Stimulated activated CD4-positive, alpha-beta T cell treated with anti-CD3 and anti-CD28 coated beads, Interleukin-4, amount 100 ng/mL, for 24 hours (primary cell): ENCODE results near the gene LRIG1.

Source experiments
- DNase-seq: peaks from one replicate; pipeline ENCODE4 v3.0.0-alpha.2; 2020

Gene LRIG1

GRCh38 chr3:66502245-66502874 is 1.5 kb upstream of the LRIG1 start:
- no peak for DNase-seq

GRCh38 chr3:66501483-66502244 is 842 bp upstream of the LRIG1 start:
- no peak for DNase-seq

- DNase-seq, result peak; percentile 58
These were observed 794 bp downstream of the LRIG1 start for GRCh38 chr3:66499881-66500575.

GRCh38 chr3:66498687-66499621 is 1.9 kb downstream of the LRIG1 start:
- DNase-seq, result peak; percentile 7

- no peak for DNase-seq
These were observed 2.7 kb downstream of the LRIG1 start for GRCh38 chr3:66497985-66498671.

GRCh38 chr3:66497288-66497984 is 3.4 kb downstream of the LRIG1 start:
- no peak for DNase-seq

- DNase-seq, result no peak
These were observed 4.1 kb downstream of the LRIG1 start for GRCh38 chr3:66496746-66497145.

- no peak for DNase-seq
These were observed 4.5 kb downstream of the LRIG1 start for GRCh38 chr3:66496301-66496700.

- DNase-seq, result no peak
These were observed 5.2 kb downstream of the LRIG1 start for GRCh38 chr3:66495668-66496045.

GRCh38 chr3:66494959-66495667 is 5.7 kb downstream of the LRIG1 start:
- no peak for DNase-seq

- DNase-seq, result no peak
These were observed 7.2 kb downstream of the LRIG1 start for GRCh38 chr3:66493458-66494099.

GRCh38 chr3:66492672-66493071 is 8.2 kb downstream of the LRIG1 start:
- DNase-seq, result no peak

- no peak for DNase-seq
These were observed 8.8 kb downstream of the LRIG1 start for GRCh38 chr3:66492071-66492470.

GRCh38 chr3:66490984-66491383 is 9.8 kb downstream of the LRIG1 start:
- no peak for DNase-seq

- DNase-seq, result no peak
These were observed 10.6 kb downstream of the LRIG1 start for GRCh38 chr3:66490214-66490613.

GRCh38 chr3:66489581-66489980 is 11.2 kb downstream of the LRIG1 start:
- peak; percentile 42 for DNase-seq

- DNase-seq, result no peak
These were observed 11.7 kb downstream of the LRIG1 start for GRCh38 chr3:66489115-66489514.

- DNase-seq, result no peak
These were observed 12.3 kb downstream of the LRIG1 start for GRCh38 chr3:66488492-66488891.

GRCh38 chr3:66487465-66487864 is 13.4 kb downstream of the LRIG1 start:
- DNase-seq, result no peak

GRCh38 chr3:66486646-66487045 is 14.2 kb downstream of the LRIG1 start:
- no peak for DNase-seq
